Measurements from ENCODE around the gene MIER2. TPM values are rescaled to one million over a fixed set of nuclear protein-coding genes. Genes with fewer than 3 reads are reported as not detected.

The MIER2 gene
- total RNA-seq, 1 donor from 2014 or later: 12.7 TPM

DNA sequence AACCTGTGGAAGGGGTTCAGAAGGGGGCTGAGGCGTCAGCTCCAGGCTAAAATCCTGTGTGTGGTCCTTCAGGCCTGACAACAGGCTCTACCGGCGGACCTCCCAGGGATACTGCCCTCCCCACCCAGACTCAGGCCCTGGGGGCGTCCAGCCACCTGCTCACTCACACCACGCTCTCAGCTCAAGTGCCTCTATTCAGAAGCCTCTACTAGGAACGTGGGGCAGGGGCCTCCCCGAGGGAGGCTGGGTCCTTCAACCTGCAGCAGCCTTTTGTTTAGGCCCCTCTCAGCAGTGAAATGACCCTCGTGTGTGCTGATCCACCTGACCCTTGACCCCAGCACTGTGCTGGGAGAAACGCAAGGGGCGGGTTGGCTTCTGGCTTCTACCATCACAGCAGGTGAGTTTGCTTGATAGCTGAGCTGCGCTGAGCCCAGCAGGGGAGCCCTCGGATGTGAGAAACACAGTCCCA, 64.0 kb downstream of the MIER2 start:
- Histone ChIP-seq H3K27me3 (ENCODE audit: control insufficient read depth, insufficient read depth, low read length) (no peaks in the 10 kb centered on the region), H3K36me3 (ENCODE audit: control insufficient read depth, insufficient read depth, low read length) (no peaks in the 10 kb centered on the region), H3K4me3 (ENCODE audit: low read depth, low read length) (no peak overlapping the region)
- TF ChIP-seq, protein P1, sequence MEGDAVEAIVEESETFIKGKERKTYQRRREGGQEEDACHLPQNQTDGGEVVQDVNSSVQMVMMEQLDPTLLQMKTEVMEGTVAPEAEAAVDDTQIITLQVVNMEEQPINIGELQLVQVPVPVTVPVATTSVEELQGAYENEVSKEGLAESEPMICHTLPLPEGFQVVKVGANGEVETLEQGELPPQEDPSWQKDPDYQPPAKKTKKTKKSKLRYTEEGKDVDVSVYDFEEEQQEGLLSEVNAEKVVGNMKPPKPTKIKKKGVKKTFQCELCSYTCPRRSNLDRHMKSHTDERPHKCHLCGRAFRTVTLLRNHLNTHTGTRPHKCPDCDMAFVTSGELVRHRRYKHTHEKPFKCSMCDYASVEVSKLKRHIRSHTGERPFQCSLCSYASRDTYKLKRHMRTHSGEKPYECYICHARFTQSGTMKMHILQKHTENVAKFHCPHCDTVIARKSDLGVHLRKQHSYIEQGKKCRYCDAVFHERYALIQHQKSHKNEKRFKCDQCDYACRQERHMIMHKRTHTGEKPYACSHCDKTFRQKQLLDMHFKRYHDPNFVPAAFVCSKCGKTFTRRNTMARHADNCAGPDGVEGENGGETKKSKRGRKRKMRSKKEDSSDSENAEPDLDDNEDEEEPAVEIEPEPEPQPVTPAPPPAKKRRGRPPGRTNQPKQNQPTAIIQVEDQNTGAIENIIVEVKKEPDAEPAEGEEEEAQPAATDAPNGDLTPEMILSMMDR (IDR thresholded peaks at IDR 0.05; ENCODE audit: insufficient read depth, low read length, poor library complexity, severe bottlenecking): no peak
- no peak for DNase-seq (ENCODE audit: low read depth)

DNA sequence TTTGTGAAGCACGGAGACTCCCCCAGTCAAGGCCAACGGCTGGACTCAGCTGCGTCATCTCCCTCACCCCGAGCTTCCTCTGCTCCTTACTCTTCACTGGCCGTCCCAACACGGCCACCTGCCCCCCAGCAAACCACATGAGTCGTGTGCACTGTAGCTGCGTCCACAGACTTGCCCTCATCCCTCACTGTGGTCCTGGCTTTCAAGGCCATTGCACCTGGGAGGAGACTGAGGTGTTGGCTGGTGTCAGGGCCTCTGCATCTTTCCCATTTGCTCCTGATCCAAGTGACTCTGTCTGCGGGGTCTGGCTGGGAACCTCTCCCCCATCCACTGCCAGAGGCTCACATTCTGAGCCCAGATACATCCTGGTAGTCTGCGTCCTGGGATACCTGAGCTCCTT, 64.9 kb downstream of the MIER2 start:
- no peaks in the 10 kb centered on the region for H3K36me3 ChIP-seq (ENCODE audit: control insufficient read depth, insufficient read depth, low read length)
- H3K4me3 ChIP-seq (ENCODE audit: low read depth, low read length): no peak overlapping the region
- TF ChIP-seq, protein P1 (IDR thresholded peaks at IDR 0.05; ENCODE audit: insufficient read depth, low read length, poor library complexity, severe bottlenecking): no peak

DNA sequence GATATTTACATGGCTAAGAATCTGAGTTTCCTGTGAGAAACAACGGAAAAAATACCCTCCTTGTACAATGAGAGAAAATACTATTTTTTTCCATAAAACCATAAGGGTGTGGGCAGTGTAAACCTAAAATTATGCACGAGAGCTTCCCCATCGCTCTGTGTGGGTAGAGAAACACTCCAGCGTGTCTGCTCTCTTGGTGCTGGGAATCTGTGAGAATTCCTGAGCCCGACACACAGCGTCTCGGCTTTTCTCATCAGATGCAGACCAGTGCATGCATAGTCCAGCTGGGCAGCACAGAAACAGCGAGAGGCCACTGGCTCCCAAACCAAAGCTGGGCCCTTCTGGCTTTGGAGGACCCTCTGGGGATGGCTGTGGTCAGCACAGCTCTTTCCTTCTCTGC, 65.4 kb downstream of the MIER2 start:
- H3K27me3 ChIP-seq (ENCODE audit: control insufficient read depth, insufficient read depth, low read length): no peaks in the 10 kb centered on the region
- DNase-seq (ENCODE audit: low read depth): no peak
- H3K4me3 ChIP-seq (ENCODE audit: low read depth, low read length): no peak overlapping the region
- TF ChIP-seq, protein P1 (IDR thresholded peaks at IDR 0.05; ENCODE audit: insufficient read depth, low read length, poor library complexity, severe bottlenecking): no peak
- H3K36me3 ChIP-seq (ENCODE audit: control insufficient read depth, insufficient read depth, low read length): no peaks in the 10 kb centered on the region

More for the DNA sequence above, 64.9 kb downstream of the MIER2 start:
- DNase-seq (ENCODE audit: low read depth): no peak
- H3K27me3 ChIP-seq (ENCODE audit: control insufficient read depth, insufficient read depth, low read length): no peaks in the 10 kb centered on the region

DNA sequence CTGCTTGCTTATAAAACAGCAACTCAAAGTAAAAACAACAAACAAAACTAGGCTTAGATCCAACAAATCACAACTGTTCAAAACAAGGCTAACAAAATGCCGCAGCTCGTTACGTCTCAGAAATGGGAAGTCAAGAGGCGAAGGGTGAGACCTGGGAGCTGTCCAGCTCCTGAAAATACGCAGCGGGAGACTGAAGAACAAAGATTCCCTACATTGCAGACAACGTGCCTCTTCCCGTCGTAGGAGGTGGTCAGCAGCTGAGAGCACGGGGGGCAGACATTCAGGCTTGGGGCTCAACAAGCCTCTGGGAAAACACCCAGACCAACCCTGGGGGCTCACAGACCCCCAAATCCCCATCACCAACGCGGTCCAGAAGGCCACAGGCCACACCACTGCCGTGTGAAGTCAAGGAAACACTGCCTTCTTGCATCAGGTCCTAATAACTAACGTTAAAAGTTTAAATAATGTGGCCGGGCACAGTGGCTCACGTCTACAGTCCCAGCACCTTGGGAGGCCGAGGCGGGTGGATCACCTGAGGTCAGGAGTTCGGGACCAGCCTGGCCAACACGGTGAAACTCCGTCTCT, 66.9 kb downstream of the MIER2 start:
- no peaks in the 10 kb centered on the region for H3K27me3 ChIP-seq (ENCODE audit: control insufficient read depth, insufficient read depth, low read length)
- no peak for DNase-seq (ENCODE audit: low read depth)
- TF ChIP-seq, protein P1 (IDR thresholded peaks at IDR 0.05; ENCODE audit: insufficient read depth, low read length, poor library complexity, severe bottlenecking): no peak
- no peak overlapping the region for H3K4me3 ChIP-seq (ENCODE audit: low read depth, low read length)
- H3K36me3 ChIP-seq (ENCODE audit: control insufficient read depth, insufficient read depth, low read length): no peaks in the 10 kb centered on the region

DNA sequence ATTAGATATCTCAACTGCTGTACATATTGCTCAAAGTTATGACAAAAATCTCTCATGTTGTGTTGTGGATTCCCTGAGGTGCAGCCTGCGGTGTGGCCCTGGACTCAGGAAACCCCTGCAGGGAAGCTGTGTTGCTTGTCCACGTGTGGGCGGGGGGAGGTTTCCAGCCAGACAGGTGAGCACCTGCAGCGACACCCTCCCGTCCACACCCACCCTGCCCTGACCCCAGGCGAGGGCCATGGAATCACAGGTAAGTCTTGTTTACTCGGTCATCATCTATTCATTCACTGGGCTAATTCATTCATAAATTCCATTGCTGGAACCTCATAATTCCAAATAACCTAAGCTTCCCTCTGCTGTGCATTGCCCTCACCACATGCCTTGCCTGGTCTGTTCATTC, 67.5 kb downstream of the MIER2 start:
- TF ChIP-seq, protein P1 (IDR thresholded peaks at IDR 0.05; ENCODE audit: insufficient read depth, low read length, poor library complexity, severe bottlenecking): no peak
- no peaks in the 10 kb centered on the region for H3K27me3 ChIP-seq (ENCODE audit: control insufficient read depth, insufficient read depth, low read length)
- H3K36me3 ChIP-seq (ENCODE audit: control insufficient read depth, insufficient read depth, low read length): no peaks in the 10 kb centered on the region
- no peak for DNase-seq (ENCODE audit: low read depth)
- H3K4me3 ChIP-seq (ENCODE audit: low read depth, low read length): no peak overlapping the region

Measured in kidney epithelial cell (primary cell).